NCI-H2107 treated with DMSO at 0.1 percent for 48 hours (cell line): ENCODE results near the gene LAMC3.

Source experiments
- DNase-seq: peaks from one replicate; lab custom pipeline; 2025; ENCODE audit not compliant: unreplicated experiment; lab: John Stamatoyannopoulos, UW

LAMC3 gene

DNA sequence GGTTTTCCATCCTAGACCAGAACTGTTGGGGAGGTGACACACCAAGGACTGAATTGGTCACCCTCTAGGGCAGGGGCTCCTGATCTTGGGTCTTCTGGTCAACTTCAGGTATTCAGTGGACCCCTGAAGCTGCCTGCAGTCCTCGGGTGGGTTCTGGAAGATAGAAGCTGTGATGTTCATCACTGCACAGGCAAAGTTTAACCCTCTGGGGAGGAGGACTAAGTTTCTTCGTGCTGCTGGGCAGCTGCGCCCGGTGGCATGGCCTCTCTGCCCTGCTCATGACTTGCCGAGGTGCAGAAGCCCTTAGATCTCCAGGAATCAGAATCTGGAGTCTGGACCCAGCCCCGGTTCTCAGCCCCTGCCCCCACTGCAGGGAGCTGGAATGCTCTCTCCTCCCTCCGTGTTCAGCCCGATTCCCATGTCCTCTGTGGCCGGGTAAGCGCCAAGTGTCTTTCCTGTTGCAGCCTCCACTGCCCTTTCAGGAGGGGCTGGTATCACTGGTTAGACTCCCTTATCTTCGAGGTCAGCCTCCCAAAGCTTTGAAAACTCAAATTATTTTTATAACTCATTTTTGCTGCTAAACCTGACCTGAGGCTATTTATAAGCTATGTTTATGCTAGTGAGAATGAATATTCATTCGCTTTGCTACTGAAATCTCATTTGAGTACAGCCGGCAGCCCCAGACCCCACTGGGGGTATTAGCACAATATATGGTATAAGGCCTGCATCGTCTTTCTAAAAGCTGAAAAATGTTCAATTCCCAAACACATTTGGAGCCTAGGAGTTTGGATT, 1.7 kb downstream of the LAMC3 start:
- no peak for DNase-seq

- DNase-seq: no peak
These were observed 2.5 kb downstream of the LAMC3 start for GRCh38 chr9:131011274-131012022.

DNA sequence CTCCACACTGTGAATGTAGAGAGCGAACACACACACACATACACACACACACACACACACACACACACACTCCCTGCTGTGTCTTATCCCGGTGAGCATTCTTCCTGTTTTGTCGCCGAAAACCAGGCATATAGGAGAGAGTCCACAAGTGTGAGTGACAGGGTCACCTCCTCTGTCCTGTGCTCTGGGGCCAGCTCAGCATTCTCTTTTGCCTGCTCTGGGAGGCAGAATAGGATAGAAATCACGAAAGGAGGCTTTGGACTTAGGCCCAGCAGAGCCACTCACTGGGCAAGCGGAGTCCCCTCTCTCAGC, 3.0 kb downstream of the LAMC3 start:
- no peak for DNase-seq

DNA sequence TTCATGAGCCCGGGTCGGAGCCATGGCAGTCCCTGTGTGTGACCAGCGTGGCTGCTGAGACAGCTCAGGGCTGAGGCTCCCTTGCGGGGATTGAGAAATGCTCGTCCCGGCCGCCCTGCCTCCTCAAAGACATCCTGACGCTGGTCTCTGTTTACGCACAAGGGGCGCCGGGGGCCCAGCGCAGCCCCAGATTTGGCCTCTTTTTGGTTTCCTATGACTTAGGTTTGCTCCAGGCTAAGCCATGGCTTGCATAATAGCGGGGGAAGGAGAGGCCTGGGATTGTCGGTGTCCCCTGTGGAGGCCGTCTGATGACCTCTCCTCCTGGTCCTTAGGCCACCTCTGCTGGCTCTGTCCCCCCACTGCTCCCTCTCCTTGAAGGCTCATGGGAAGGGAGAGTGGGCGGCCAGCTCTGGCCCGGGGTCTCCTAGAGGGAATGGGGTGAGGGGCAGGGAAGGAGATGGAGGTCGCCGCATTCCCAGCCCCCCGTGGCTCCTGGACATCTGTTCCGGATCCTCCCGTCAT, 3.5 kb downstream of the LAMC3 start:
- DNase-seq: no peak

DNA sequence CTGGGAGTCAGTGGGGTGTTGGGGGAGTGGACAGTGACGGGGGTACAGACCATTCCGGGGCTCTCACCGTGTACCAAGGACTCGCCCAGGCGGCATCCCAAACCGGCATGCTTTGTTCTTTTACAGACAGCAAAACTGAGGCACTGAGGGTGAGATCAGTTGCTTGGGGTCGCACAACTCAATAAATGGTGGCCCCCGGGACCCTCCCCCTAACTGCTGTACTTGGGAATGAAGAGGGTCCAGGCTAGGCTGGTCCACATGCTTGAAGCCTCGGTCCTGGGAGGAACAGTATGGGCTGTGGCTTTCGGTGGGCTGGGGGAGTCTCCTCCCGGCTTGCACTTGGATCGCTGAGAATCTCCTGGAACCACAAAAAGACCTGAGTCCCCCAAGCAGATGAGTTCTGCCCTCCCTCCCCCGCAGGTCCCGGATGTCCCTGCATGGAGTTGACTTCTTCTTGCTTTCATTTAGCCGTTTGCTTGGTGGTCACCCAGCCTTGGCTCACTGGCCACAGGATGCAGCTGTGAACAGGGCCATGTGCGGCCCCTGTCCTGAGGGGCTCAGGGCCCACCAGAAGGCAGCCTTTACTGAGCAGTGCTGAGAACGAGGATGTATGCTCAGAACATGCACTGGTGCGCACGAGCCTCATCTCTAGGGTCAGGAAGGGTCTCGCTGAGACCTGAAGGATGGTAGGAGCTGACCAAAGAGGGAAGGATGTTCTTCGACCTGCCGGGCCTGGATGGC, 4.2 kb downstream of the LAMC3 start:
- no peak for DNase-seq

DNA sequence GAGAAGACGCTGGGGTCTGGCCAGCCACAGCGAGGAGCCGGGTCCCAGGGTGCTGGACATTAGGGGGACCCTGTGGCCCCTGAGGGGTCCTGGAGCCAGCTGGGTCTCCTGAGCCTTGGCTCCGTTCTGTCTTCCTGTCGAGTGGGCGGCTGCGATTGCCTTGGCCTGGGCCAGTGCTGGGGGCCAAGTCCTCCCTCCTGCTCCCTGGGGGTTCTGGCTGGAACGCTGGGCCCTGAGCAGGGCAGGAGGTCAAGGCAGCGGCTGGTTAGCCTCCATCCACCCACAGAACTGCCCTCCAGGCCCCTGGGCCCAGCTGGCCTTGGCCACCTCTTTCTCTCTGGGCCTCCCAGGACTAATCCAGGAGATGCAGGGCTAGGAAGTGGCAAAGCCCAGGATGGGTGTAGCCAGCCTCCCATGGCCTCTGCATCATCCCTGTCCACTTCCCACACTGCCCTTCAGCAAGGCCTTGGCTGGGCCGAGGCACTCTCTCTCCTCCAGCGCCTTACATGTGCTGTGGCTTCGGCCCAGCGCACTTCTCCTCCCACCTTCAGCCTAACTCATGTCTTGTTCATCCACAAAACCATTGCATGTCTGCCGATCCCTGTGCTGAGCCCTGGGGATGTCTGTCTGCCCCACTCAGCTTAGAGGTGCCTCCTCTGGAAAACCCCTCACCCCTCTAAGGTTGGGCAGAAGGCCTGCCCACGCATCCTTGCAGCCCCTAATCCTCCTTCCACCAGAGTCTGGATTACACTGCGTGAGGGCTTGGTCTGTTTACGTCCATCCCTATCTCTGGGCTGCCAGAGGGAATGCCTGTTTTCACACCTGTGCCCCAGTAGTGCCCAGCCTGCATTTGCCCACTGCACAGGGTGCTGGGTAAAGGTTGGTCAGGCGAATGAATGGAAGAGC, 5.0 kb downstream of the LAMC3 start:
- no peak for DNase-seq

- DNase-seq: no peak
These were observed 6.1 kb downstream of the LAMC3 start for GRCh38 chr9:131015112-131015511.

GRCh38 chr9:131015876-131016397, 7.0 kb downstream of the LAMC3 start:
- DNase-seq: no peak

DNA sequence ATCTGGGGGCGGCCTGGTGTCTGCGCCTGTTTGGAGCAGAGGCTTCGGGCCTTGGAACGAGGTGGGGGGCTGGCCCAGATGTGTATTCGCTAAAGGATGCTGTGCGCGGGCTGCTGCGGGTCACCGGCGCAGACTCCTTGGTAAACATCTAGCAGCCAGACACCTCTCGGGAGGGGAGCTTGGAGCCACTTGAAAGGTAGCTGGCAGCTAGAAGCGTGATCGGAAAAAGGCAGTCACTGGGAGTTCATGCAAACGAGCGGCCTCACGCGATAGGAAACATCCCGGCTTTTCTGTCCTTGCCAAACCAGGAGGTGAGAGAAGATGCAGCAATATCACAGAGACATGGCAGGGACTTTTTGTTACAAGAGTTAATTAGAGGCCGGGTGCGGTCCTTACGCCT, 8.1 kb downstream of the LAMC3 start:
- DNase-seq: no peak

DNA sequence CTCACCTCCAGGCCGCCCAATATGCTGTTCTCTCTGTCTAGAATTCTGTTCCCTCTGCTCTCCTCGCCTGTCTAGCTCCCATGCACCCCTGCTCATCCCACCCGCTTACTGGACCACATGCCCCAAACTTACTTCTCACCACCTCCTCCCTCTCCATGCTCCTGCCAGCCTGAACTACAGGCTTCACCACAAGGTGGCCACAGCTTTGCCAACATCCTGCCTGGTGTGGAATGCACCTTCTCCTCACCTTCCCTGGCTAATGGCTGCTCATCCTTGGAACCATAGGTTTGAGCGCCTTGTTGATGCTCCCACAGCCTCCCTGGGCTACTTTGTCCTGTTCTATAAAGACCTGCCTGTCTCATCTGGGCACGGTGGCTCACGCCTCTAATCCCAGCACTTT, 9.6 kb downstream of the LAMC3 start:
- no peak for DNase-seq

- DNase-seq: no peak
These were observed 10.6 kb downstream of the LAMC3 start for GRCh38 chr9:131019388-131020239.

DNA sequence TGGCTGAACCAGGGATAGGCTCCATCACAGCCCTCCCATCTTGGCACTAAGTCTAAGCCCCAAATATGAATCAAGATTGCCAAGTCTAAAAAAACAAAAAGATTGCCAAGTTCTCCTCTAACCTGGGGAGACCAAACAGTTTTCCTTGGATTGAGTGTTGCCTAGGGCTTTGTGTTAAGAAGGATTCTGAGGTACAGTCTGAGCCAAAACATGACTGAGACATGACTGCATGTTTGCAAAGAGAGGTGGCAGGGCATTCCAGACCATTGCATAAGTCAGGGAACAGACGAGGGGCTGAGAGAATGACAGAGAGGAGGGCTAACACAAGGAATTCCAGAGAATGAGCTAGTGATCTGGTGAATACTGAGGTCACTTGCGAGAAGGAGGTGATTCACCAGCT, 11.4 kb downstream of the LAMC3 start:
- DNase-seq: no peak

- no peak for DNase-seq
These were observed 11.9 kb downstream of the LAMC3 start for GRCh38 chr9:131020862-131021261.

GRCh38 chr9:131021785-131022184, 12.8 kb downstream of the LAMC3 start:
- no peak for DNase-seq

- DNase-seq: no peak
These were observed 16.2 kb downstream of the LAMC3 start for GRCh38 chr9:131024978-131025868.

GRCh38 chr9:131025953-131026858, 17.2 kb downstream of the LAMC3 start:
- DNase-seq: no peak

GRCh38 chr9:131027048-131027871, 18.3 kb downstream of the LAMC3 start:
- no peak for DNase-seq
